CD4-positive, alpha-beta memory T cell (primary cell): Measurements from ENCODE around the gene ABHD5. TPM values are rescaled to one million over a fixed set of nuclear protein-coding genes. Genes with fewer than 3 reads are reported as not detected.

Experiments used
- CTCF ChIA-PET: fragments of 350-600 bp; sonication (Branson Sonifier 250); formaldehyde crosslinking; loops from one replicate; lab custom pipeline; 2021; ENCODE audit warnings: inconsistent platforms; ENCODE audit not compliant: partially characterized antibody; lab: Charles Lee
- POLR2A ChIA-PET: fragments of 350-600 bp; sonication (Branson Sonifier 250); formaldehyde crosslinking; loops from one replicate; lab custom pipeline; 2021; ENCODE audit not compliant: partially characterized antibody; lab: Charles Lee
- DNase-seq, 5 donors: peaks; one replicate each; pipeline versions ENCODE4 v3.0.0 to v3.0.0-alpha.2; 2020 to 2022; ENCODE audit warnings: mixed read lengths in 1 of 5
- H3K27ac ChIP-seq: one replicate; pipeline ENCODE4 v1.7.0; 2013; ENCODE audit warnings: low read depth, low read length
- H3K27me3 ChIP-seq: 2 replicates; pipeline ENCODE4 v1.7.0; 2013; ENCODE audit warnings: mild to moderate bottlenecking, low read length, moderate library complexity; ENCODE audit not compliant: insufficient read depth
- H3K36me3 ChIP-seq: 2 replicates; pipeline ENCODE4 v1.7.0; 2013; ENCODE audit warnings: mild to moderate bottlenecking, low read length, moderate library complexity; ENCODE audit not compliant: insufficient read depth
- H3K4me1 ChIP-seq: 2 replicates; pipeline ENCODE4 v1.7.0; 2013; ENCODE audit warnings: mild to moderate bottlenecking, low read length, moderate library complexity; ENCODE audit not compliant: insufficient read depth
- H3K4me3 ChIP-seq, 2 donors: one replicate each; pipeline ENCODE4 v1.7.0; 2013; ENCODE audit warnings: low read length in 2 of 2, mild to moderate bottlenecking in 1 of 2
- H3K9me3 ChIP-seq, 2 donors: one replicate each; pipeline ENCODE4 v1.7.0; 2013; ENCODE audit warnings: low read length in 2 of 2, control low read depth in 1 of 2; ENCODE audit not compliant: control insufficient read depth in 1 of 2
- H3K27ac Mint-ChIP-seq, 7 donors: one replicate each; pipeline ENCODE4 v1.8.0; 2020 to 2021; ENCODE audit warnings: mixed read lengths in 7 of 7, mild to moderate bottlenecking in 6 of 7, inconsistent platforms in 3 of 7, moderate library complexity in 3 of 7
- H3K27me3 Mint-ChIP-seq, 2 donors: one replicate each; pipeline ENCODE4 v1.8.0; 2020 to 2021; ENCODE audit warnings: mixed read lengths in 2 of 2
- H3K36me3 Mint-ChIP-seq, 2 donors: one replicate each; pipeline ENCODE4 v1.8.0; 2020 to 2021; ENCODE audit warnings: mixed read lengths in 2 of 2, inconsistent platforms in 1 of 2, mild to moderate bottlenecking in 1 of 2
- H3K4me1 Mint-ChIP-seq, 4 donors: one replicate each; pipeline ENCODE4 v1.8.0; 2020 to 2021; ENCODE audit warnings: mixed read lengths in 4 of 4, mild to moderate bottlenecking in 1 of 4
- H3K4me3 Mint-ChIP-seq, 8 donors: one replicate each; pipeline ENCODE4 v1.8.0; 2020 to 2021; ENCODE audit warnings: mixed read lengths in 8 of 8, mild to moderate bottlenecking in 7 of 8, moderate library complexity in 6 of 8, inconsistent platforms in 3 of 8
- H3K9me3 Mint-ChIP-seq, 8 donors: one replicate each; pipeline ENCODE4 v1.8.0; 2020 to 2021; ENCODE audit warnings: mixed read lengths in 8 of 8, mild to moderate bottlenecking in 5 of 8, inconsistent platforms in 3 of 8, moderate library complexity in 1 of 8
- intact Hi-C: fragments of 100-400 bp; cut with micrococcal nuclease; formaldehyde crosslinking; loops from one replicate; pipeline ENCODE4 v1.15.1; 2023
- polyA plus RNA-seq, 2 donors: library from polyadenylated mRNA; unstranded; fragments of 300-500 nt; fragmentation: Illumina TruSeq; gene quantifications; one replicate each; pipeline ENCODE4 v1.2.3, GENCODE V29; 2021
- total RNA-seq, 2 experiments: library from RNA; stranded (reverse); gene quantifications; one replicate each; pipeline ENCODE4 v1.2.3, GENCODE V29; 2021

The ABHD5 gene
- total and polyA plus RNA-seq, 4 experiments from 2014 or later, result 5.3 to 7.5 (median 6.6) TPM

DNA sequence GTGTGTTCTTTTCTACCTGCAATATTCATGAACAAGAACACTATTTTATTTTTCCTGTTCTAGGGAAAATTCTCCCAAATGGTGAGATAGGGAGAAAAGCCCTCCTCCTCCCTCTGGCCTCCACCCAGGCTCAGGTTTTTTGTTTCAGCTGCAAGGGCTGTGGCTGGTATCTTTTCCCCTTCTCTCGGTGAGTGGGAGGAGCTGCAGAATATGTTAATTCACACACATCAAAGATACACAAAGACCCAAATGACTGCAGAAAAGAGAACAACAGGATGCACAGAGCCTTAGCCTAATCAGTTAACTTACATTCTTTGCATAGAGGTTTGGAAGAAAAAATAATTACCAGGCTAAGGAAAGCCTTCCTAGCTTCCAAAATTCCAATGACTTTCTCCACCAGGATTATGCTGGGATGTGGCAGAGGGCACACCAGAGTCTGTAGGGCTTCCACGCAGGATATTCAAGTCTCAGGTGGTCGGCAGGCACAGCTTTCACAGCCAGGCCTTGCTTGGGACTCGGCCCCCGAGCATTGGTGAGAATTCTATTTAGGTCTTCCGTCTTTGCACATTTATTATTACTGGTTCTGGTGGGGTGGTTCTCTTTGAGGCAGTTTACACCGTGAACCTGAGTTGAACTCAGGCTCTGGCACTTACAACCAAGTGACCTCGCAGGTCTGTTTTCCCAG is 64.9 kb downstream of the ABHD5 start:
- peaks cover 0 to 2% (median 0%) of the 10 kb centered on the region in 8 donors for H3K9me3 Mint-ChIP-seq
- H3K27ac Mint-ChIP-seq, result peak overlapping the region; percentile 73 to 95 (median 89)
- H3K27me3 Mint-ChIP-seq, result no peaks in the 10 kb centered on the region
- ChIA-PET CTCF (interaction anchor here (1.2 to 4.8 kb wide), 4 partner anchors 8 to 794 kb away, joined by 3 to 24 read pairs (median 8); no protein-coding TSS in a partner anchor), POLR2A (interaction anchor here (1.0 to 3.9 kb wide), 4 partner anchors 14 to 65 kb away, joined by 3 to 26 read pairs (median 6); partner anchors contain the start of gene ABHD5)
- Histone ChIP-seq H3K27me3 (no peaks in the 10 kb centered on the region), H3K36me3 (no peaks in the 10 kb centered on the region), H3K9me3 (no peaks in the 10 kb centered on the region), H3K4me1 (peaks cover 34% of the 10 kb centered on the region), H3K27ac (peak overlapping the region; percentile 33), H3K4me3 (peak overlapping the region in 1 of 2 donors; percentile 0)
- intact Hi-C loops, result loop anchor here (5.0 kb wide), 1 partner anchor 133 kb away; the partner anchor contains the start of gene ANO10
- peaks cover 26 to 53% (median 40%) of the 10 kb centered on the region in 4 donors for H3K4me1 Mint-ChIP-seq
- DNase-seq, result peak; percentile 44 to 60 (median 57)
- H3K36me3 Mint-ChIP-seq, result no peaks in the 10 kb centered on the region
- H3K4me3 Mint-ChIP-seq, result peak overlapping the region in 7 of 8 donors; percentile 62 to 72 (median 68)

- CTCF ChIA-PET, result interaction anchor here (1.2 to 4.8 kb wide), 4 partner anchors 8 to 142 kb away, joined by 3 to 24 read pairs (median 12); partner anchors contain the start of gene ABHD5
- intact Hi-C loops, result loop anchor here (2.0 to 5.0 kb wide), 2 partner anchors 67 to 135 kb away; partner anchors contain the start of genes ABHD5 and ANO10
- no peak for DNase-seq
- no peaks in the 10 kb centered on the region for H3K9me3 ChIP-seq
- Mint-ChIP-seq H3K27me3 (no peaks in the 10 kb centered on the region), H3K4me1 (peaks cover 26 to 53% (median 41%) of the 10 kb centered on the region in 4 donors), H3K9me3 (peaks cover 0 to 2% (median 0%) of the 10 kb centered on the region in 8 donors), H3K27ac (peak overlapping the region in 3 of 7 donors; percentile 66 to 80 (median 75)), H3K36me3 (no peaks in the 10 kb centered on the region), H3K4me3 (peak overlapping the region in 1 of 8 donors; percentile 44)
- no peaks in the 10 kb centered on the region for H3K36me3 ChIP-seq
- H3K4me1 ChIP-seq, result peaks cover 34% of the 10 kb centered on the region
- no peaks in the 10 kb centered on the region for H3K27me3 ChIP-seq
- H3K27ac ChIP-seq, result no peak overlapping the region
- POLR2A ChIA-PET, result interaction anchor here (1.1 to 3.9 kb wide), 2 partner anchors 67 to 213 kb away, joined by 3 to 26 read pairs; partner anchors contain the start of gene ABHD5
- no peak overlapping the region for H3K4me3 ChIP-seq
These were observed 67.1 kb downstream of the ABHD5 start for GRCh38 chr3:43757666-43758321.

GRCh38 chr3:43758592-43759225 is 68.0 kb downstream of the ABHD5 start:
- Mint-ChIP-seq H3K27me3 (no peaks in the 10 kb centered on the region), H3K9me3 (peaks cover 0 to 2% (median 0%) of the 10 kb centered on the region in 8 donors), H3K4me1 (peaks cover 26 to 53% (median 41%) of the 10 kb centered on the region in 4 donors), H3K4me3 (no peak overlapping the region), H3K36me3 (no peaks in the 10 kb centered on the region), H3K27ac (peak overlapping the region in 5 of 7 donors; percentile 25 to 75 (median 54))
- H3K9me3 ChIP-seq, result no peaks in the 10 kb centered on the region
- no peak for DNase-seq
- H3K4me3 ChIP-seq, result no peak overlapping the region
- H3K27me3 ChIP-seq, result no peaks in the 10 kb centered on the region
- ChIA-PET POLR2A (no interaction called here), CTCF (interaction anchor here (1.2 to 2.3 kb wide), 4 partner anchors 69 to 215 kb away, joined by 3 to 10 read pairs (median 4); partner anchors contain the start of gene ABHD5)
- no peaks in the 10 kb centered on the region for H3K36me3 ChIP-seq
- peaks cover 34% of the 10 kb centered on the region for H3K4me1 ChIP-seq
- no peak overlapping the region for H3K27ac ChIP-seq
- intact Hi-C loops, result loop anchor here (1.0 to 5.0 kb wide), 3 partner anchors 68 to 214 kb away; partner anchors contain the start of genes ABHD5 and ANO10

DNA sequence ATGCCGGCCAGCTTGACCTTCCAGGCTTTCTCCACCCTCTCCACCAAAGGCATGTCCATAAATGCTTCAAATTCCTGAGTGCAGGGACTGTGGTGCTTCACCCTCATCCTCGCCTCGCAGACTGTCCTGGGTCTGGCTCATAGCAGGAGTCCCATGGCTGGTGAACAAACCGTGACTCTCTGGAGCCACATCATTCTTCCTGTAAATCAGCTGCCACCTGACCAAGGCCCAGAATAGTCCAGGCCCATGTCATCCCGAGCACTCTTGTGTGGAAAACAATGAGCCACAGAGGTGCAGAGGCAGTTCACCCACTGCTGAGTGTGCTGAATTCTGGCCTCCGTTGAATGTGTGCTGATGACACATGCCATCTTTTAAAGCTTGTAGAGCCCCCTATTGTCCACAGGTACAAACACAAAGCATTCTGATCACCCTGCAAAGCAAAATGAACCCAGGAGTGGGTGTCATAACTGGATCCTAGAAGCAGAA is 68.6 kb downstream of the ABHD5 start:
- intact Hi-C loops, result loop anchor here (1.0 to 5.0 kb wide), 3 partner anchors 69 to 215 kb away; partner anchors contain the start of genes ABHD5 and ANO10
- Histone ChIP-seq H3K36me3 (no peaks in the 10 kb centered on the region), H3K27ac (no peak overlapping the region), H3K9me3 (no peaks in the 10 kb centered on the region), H3K4me3 (no peak overlapping the region), H3K4me1 (peaks cover 32% of the 10 kb centered on the region), H3K27me3 (no peaks in the 10 kb centered on the region)
- ChIA-PET POLR2A (no interaction called here), CTCF (interaction anchor here (0.5 to 2.3 kb wide), 7 partner anchors 38 to 216 kb away, joined by 3 to 10 read pairs (median 4); partner anchors contain the start of gene ABHD5)
- H3K27me3 Mint-ChIP-seq, result no peaks in the 10 kb centered on the region
- H3K4me3 Mint-ChIP-seq, result no peak overlapping the region
- H3K27ac Mint-ChIP-seq, result peak overlapping the region in 2 of 7 donors; percentile 2 to 38
- H3K36me3 Mint-ChIP-seq, result no peaks in the 10 kb centered on the region
- DNase-seq, result peak in 2 of 5 donors; percentile 11 to 15
- peaks cover 26 to 51% (median 41%) of the 10 kb centered on the region in 4 donors for H3K4me1 Mint-ChIP-seq
- H3K9me3 Mint-ChIP-seq, result peaks cover 0 to 2% (median 0%) of the 10 kb centered on the region in 8 donors

- POLR2A ChIA-PET, result no interaction called here
- peak overlapping the region in 1 of 8 donors; percentile 23 for H3K4me3 Mint-ChIP-seq
These were observed 69.2 kb downstream of the ABHD5 start for GRCh38 chr3:43759938-43760337.

DNA sequence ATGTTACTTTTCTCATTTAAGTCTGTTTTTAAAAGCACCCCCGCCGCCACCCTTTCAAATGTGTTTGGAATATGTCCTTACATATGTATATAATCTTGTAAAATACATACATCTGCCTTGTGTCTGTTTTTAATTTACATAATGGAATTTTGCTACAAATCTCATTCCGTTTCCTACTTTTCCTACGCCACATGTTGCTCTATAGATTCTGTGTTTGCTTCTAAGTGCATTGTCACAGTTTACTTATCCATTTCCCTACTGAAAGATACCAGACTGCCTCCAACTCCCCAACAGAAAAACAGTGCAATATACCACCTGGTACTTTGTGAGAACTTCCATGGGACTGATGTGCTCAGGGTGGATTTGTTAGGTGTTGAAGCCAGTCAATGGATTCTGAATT is 70.2 kb downstream of the ABHD5 start:
- no peak overlapping the region for H3K4me3 ChIP-seq
- Mint-ChIP-seq H3K4me3 (no peak overlapping the region), H3K27me3 (no peaks in the 10 kb centered on the region), H3K9me3 (peaks cover 0 to 2% (median 0%) of the 10 kb centered on the region in 8 donors), H3K36me3 (no peaks in the 10 kb centered on the region), H3K27ac (no peak overlapping the region), H3K4me1 (peaks cover 14 to 35% (median 26%) of the 10 kb centered on the region in 4 donors)
- no peak for DNase-seq
- CTCF ChIA-PET, result interaction anchor here (1.0 kb wide), 1 partner anchor 8 kb away, joined by 3 read pairs; no protein-coding TSS in a partner anchor
- intact Hi-C loops, result no loop called here
- H3K4me1 ChIP-seq, result peaks cover 16% of the 10 kb centered on the region
- POLR2A ChIA-PET, result no interaction called here
- H3K9me3 ChIP-seq, result no peaks in the 10 kb centered on the region
- no peaks in the 10 kb centered on the region for H3K27me3 ChIP-seq
- no peaks in the 10 kb centered on the region for H3K36me3 ChIP-seq
- no peak overlapping the region for H3K27ac ChIP-seq

More at GRCh38 chr3:43759938-43760337, 69.2 kb downstream of the ABHD5 start:
- H3K27ac Mint-ChIP-seq, result peak overlapping the region in 1 of 7 donors; percentile 38
- Histone ChIP-seq H3K9me3 (no peaks in the 10 kb centered on the region), H3K36me3 (no peaks in the 10 kb centered on the region), H3K4me3 (no peak overlapping the region), H3K4me1 (peaks cover 26% of the 10 kb centered on the region), H3K27me3 (no peaks in the 10 kb centered on the region), H3K27ac (no peak overlapping the region)
- CTCF ChIA-PET, result interaction anchor here (0.5 to 1.5 kb wide), 8 partner anchors 9 to 216 kb away, joined by 3 to 6 read pairs (median 3); no protein-coding TSS in a partner anchor
- H3K4me1 Mint-ChIP-seq, result peaks cover 24 to 45% (median 36%) of the 10 kb centered on the region in 4 donors
- peaks cover 0 to 2% (median 0%) of the 10 kb centered on the region in 8 donors for H3K9me3 Mint-ChIP-seq
- no peaks in the 10 kb centered on the region for H3K36me3 Mint-ChIP-seq
- intact Hi-C loops, result loop anchor here (1.0 to 5.0 kb wide), 3 partner anchors 69 to 216 kb away; partner anchors contain the start of genes ABHD5 and ANO10
- no peak for DNase-seq
- no peaks in the 10 kb centered on the region for H3K27me3 Mint-ChIP-seq
